Brain microvascular endothelial cell (primary cell): Measurements from ENCODE around the gene CDK19.
"Not testable (repeated sequence)": the region's sequence is repeated elsewhere in the genome, so short reads cannot be mapped to it uniquely, and the experiment has no call there.

ENCODE experiments used
- DNase-seq: peaks from one replicate; pipeline ENCODE4 v3.0.0-alpha.2; 2020
- H3K27ac ChIP-seq: fragments of 250-450 bp; sonication (Bioruptor Pico); 2 replicates; pipeline ENCODE4 v1.5.1; 2020; ENCODE audit warnings: mild to moderate bottlenecking, moderate library complexity
- H3K27me3 ChIP-seq: fragments of 250-450 bp; sonication (Bioruptor Pico); replicated peaks from 2 replicates; pipeline ENCODE4 v1.5.1; 2020; ENCODE audit warnings: mild to moderate bottlenecking
- H3K36me3 ChIP-seq: fragments of 250-450 bp; sonication (Bioruptor Pico); replicated peaks from 2 replicates; pipeline ENCODE4 v1.5.1; 2020; ENCODE audit warnings: mild to moderate bottlenecking
- H3K4me3 ChIP-seq: 2 replicates; pipeline ENCODE4 v1.5.1; 2011; ENCODE audit warnings: low read depth, mild to moderate bottlenecking, control low read depth, low read length, moderate library complexity
- CTCF ChIP-seq: IDR thresholded peaks from 2 replicates; pipeline ENCODE4 v1.5.1; 2011; ENCODE audit warnings: low read depth, mild to moderate bottlenecking, moderate library complexity, low read length, control low read depth, inconsistent platforms; ENCODE audit errors: missing control alignments
- in situ Hi-C: cut with HindIII; loops from 2 replicates; pipeline ENCODE4 v1.10.0; 2017; ENCODE audit warnings: low sequenced_read_pairs, low pct_ligation_motif_present

Gene CDK19

GRCh38 chr6:110810896-110811586, 4.2 kb downstream of the CDK19 start:
- Histone ChIP-seq H3K27me3 (no peaks in the 10 kb centered on the region), H3K4me3 (no peak overlapping the region), H3K27ac (no peak overlapping the region), H3K36me3 (no peaks in the 10 kb centered on the region)
- DNase-seq: no peak
- in situ Hi-C loops: no loop called here
- no peak for TF ChIP-seq CTCF

DNA sequence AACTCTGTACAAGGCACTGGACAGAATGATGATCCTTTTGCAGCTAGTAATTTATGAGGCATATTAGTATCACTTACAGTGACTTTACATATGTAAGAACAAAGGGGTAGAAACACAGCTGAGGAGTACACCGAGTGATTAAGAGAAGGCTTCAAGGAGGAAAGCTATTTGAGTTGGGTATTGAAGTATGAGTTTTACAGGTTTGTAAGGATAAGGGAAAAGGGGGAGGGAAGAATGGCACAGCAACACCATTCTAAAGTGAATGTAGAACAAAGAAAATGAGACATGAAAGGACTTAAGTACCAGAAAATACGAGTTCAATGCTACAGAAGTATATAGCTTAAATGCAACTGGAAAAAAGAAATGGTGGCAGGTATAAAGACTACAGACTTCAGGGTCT, 5.5 kb downstream of the CDK19 start:
- Histone ChIP-seq H3K36me3 (no peaks in the 10 kb centered on the region), H3K4me3 (no peak overlapping the region), H3K27me3 (no peaks in the 10 kb centered on the region), H3K27ac (no peak overlapping the region)
- in situ Hi-C loops: no loop called here
- no peak for TF ChIP-seq CTCF
- no peak for DNase-seq

GRCh38 chr6:110802175-110802574, 13.1 kb downstream of the CDK19 start:
- H3K27ac ChIP-seq, H3K4me3 ChIP-seq, in situ Hi-C loops, H3K36me3 ChIP-seq, H3K27me3 ChIP-seq, DNase-seq: not testable (repeated sequence)

DNA sequence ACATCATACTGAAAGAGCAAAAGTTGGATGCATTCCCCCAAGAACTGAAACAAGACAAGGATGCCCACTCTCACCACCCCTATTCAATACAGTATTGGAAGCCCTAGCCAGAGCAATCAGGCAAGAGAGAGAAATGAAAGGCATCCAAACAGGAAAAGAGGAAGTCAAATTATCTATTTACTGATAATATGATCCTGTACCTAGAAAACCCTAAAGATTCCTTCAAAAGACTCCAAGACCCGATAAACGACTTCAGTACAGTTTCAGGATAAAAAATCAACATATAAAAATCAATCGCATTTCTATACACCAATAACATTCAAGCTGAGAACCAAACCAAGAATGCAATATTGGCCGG, 14.5 kb downstream of the CDK19 start:
- H3K4me3 ChIP-seq: no peak overlapping the region
- no peak for DNase-seq
- in situ Hi-C loops: no loop called here
- H3K36me3 ChIP-seq: no peaks in the 10 kb centered on the region
- no peak overlapping the region for H3K27ac ChIP-seq
- no peak for TF ChIP-seq CTCF
- no peaks in the 10 kb centered on the region for H3K27me3 ChIP-seq

- Histone ChIP-seq H3K27me3 (no peaks in the 10 kb centered on the region), H3K36me3 (no peaks in the 10 kb centered on the region), H3K27ac (no peak overlapping the region), H3K4me3 (no peak overlapping the region)
- TF ChIP-seq CTCF: no peak
- in situ Hi-C loops: no loop called here
- no peak for DNase-seq
These were observed 15.0 kb downstream of the CDK19 start for GRCh38 chr6:110800196-110800838.

- no peaks in the 10 kb centered on the region for H3K36me3 ChIP-seq
These were observed 15.6 kb downstream of the CDK19 start for GRCh38 chr6:110799655-110800054.

More at GRCh38 chr6:110799655-110800054, 15.6 kb downstream of the CDK19 start:
- in situ Hi-C loops: no loop called here
- no peak for DNase-seq
- Histone ChIP-seq H3K27me3 (no peaks in the 10 kb centered on the region), H3K27ac (no peak overlapping the region), H3K4me3 (no peak overlapping the region)
- TF ChIP-seq CTCF: no peak
